Fibroblast of pulmonary artery (primary cell): ENCODE results near the gene ARID1B.

Experiments used
- DNase-seq: peaks from one replicate; pipeline ENCODE4 v3.0.0-alpha.2; 2010; ENCODE audit warnings: low read depth
- H3K4me3 ChIP-seq: replicated peaks from 2 replicates; pipeline ENCODE4 v1.5.1; 2011; ENCODE audit warnings: low read depth, mild to moderate bottlenecking, control low read depth, low read length, moderate library complexity
- CTCF ChIP-seq: IDR thresholded peaks from 2 replicates; pipeline ENCODE4 v1.5.1; 2011; ENCODE audit warnings: mild to moderate bottlenecking, control low read depth, low read length, inconsistent platforms; ENCODE audit errors: missing control alignments

The ARID1B gene

DNA sequence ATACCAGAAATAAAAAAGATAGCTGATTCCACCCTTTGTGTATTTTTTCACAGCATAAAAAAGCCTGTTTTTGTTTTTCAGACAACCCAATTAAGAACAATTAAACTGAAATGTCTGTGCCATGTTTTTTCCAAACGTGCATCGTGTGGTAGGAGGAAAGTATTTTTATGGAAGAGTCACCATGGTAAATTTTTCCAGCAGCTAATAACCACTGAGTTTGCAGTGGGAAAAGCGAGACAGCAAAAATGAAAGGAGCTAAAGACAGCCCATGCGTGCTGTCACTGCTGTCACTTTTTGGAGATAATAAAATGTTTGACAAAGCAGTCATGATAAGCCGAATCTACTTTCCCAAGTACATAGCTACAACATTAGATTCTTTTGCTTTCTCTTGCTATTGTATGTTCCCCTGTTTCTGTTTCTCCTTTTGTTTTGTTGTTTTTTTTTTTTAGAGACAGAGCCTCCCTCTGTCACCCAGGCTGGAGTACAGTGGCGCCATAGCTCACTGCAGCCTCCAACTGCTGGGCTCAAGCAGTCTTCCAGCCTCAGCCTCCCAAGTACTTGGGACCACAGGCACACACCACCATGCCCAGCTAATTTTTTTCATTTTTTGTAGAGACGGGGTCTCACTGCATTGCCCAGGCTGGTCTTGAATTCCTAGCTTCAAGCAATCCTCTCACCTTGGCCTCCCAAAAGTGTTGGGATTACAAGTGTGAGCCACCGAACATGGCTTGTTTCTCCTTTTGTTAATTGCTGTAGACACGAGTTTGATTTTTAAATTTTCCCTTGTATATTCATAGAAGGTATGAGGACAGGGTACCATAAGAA, 284.8 kb downstream of the ARID1B start:
- no peak overlapping the region for H3K4me3 ChIP-seq
- no peak for DNase-seq
- TF ChIP-seq CTCF: no peak

DNA sequence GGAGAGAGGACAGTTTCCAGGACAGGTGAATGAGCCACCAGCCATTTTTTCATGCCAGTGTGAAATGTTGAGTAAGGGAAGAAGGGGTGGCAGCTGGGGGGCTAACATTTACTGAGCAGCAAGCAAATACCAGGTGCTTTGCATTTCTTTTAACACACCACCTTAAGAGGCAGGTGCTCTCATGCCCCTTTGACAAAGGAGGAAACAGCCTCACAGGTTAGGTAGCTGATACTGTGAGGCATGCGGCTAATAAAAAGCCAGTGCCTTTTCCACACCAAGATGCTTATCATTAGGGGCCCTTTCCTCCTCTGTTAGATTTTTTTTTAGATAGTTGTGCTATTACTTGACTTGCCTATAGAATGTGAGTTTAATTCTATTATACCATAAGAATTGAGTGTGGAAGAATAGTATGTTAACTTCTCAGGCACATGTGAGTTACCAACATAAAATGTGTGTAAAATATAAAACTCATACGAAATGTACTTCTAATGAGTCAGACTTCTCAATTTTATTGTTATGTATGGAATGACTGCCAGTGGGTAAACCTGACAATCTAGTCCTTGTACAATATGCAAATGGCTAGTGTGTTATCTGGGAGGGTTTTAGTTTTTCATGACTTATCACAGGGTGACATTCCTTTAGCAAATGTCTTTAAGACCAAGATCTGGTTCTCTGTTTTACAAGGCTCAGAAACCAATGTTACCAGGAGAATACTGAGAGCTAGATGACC, 286.2 kb downstream of the ARID1B start:
- H3K4me3 ChIP-seq: no peak overlapping the region
- no peak for DNase-seq
- TF ChIP-seq CTCF: no peak

- no peak for TF ChIP-seq CTCF
- no peak for DNase-seq
- H3K4me3 ChIP-seq: no peak overlapping the region
Measured at GRCh38 chr6:157063923-157064322, 286.7 kb downstream of the ARID1B start.

DNA sequence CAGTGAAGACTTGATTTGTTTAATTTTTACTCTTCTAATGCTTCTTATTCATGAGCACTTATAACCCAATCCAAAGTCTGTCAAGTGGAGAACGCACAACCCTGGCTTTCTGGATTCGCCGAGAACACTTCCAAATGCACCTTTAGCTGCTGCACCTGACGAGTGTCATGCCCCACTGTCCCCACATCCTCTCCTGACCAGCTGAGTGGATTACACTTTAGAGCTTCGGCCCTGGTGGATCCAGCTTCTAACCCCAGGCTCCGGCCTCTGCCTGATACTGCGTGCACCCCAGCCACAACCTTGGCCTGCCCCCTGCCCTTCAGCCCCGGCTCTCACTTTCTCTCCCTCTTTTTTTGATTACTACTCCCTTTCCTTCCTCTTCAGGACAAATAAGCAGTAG, 287.3 kb downstream of the ARID1B start:
- H3K4me3 ChIP-seq: no peak overlapping the region
- DNase-seq: no peak
- TF ChIP-seq CTCF: no peak

GRCh38 chr6:157065366-157065765, 288.2 kb downstream of the ARID1B start:
- DNase-seq: no peak
- TF ChIP-seq CTCF: no peak
- no peak overlapping the region for H3K4me3 ChIP-seq

DNA sequence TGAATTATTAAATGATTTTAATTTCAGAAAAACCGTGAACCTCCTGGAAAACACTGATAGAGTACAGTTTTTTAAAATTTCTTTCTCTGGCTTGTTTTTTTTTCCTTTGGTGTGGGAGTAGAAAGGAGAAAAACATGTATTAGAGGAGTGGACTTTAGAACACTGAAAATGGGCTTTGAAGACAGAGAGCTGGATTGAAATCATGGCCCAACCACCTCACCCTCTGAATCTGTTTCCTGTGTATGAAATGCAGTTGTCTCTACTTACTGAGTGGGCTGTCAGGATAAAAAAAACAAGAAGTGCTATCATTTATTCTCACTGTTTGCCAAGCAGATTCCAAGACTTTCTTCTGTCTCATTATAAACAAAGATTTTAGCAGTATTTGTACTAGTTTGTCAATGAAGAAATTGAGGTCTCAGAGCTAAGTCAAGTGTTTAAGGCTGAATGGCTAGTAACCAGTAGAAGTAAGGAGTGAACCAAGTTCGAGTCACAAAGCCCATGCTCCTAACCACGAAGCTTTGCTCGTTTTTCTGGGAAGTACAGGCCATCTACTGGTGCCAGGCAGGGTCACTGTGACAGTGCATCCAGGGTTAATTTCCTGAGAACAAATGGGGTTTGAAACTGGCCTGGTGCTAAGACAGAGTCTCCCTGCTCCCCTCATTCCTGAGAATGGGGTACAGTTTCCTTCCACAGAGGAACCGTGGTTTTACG, 289.8 kb downstream of the ARID1B start:
- TF ChIP-seq CTCF: no peak
- peak; percentile 18 for DNase-seq
- H3K4me3 ChIP-seq: no peak overlapping the region
